Astrocyte of the cerebellum (primary cell): ENCODE data around the gene CRLF1.

Source experiments
- DNase-seq: peaks from one replicate; pipeline ENCODE4 v3.0.0-alpha.2; 2011; ENCODE audit warnings: low read depth
- H3K4me3 ChIP-seq: 2 replicates; pipeline ENCODE4 v1.5.1; 2011; ENCODE audit warnings: mild to moderate bottlenecking, low read depth, low read length, moderate library complexity
- in situ Hi-C: cut with HindIII; loops from 2 replicates; pipeline ENCODE4 v1.10.0; 2017; ENCODE audit warnings: low sequenced_read_pairs
- TF ChIP-seq, protein P1 (sequence below): IDR thresholded peaks from 2 replicates; pipeline ENCODE4 v1.5.1; 2012; ENCODE audit warnings: low read length, low read depth, moderate library complexity, mild to moderate bottlenecking; ENCODE audit errors: missing control alignments

Gene CRLF1

GRCh38 chr19:18580311-18580710 lies 26.3 kb downstream of the CRLF1 start:
- in situ Hi-C loops: loop anchor here (25.0 kb wide), 1 partner anchor 257 kb away; the partner anchor contains the start of gene UPF1
- DNase-seq: no peak
- no peak overlapping the region for H3K4me3 ChIP-seq
- TF ChIP-seq, protein P1, sequence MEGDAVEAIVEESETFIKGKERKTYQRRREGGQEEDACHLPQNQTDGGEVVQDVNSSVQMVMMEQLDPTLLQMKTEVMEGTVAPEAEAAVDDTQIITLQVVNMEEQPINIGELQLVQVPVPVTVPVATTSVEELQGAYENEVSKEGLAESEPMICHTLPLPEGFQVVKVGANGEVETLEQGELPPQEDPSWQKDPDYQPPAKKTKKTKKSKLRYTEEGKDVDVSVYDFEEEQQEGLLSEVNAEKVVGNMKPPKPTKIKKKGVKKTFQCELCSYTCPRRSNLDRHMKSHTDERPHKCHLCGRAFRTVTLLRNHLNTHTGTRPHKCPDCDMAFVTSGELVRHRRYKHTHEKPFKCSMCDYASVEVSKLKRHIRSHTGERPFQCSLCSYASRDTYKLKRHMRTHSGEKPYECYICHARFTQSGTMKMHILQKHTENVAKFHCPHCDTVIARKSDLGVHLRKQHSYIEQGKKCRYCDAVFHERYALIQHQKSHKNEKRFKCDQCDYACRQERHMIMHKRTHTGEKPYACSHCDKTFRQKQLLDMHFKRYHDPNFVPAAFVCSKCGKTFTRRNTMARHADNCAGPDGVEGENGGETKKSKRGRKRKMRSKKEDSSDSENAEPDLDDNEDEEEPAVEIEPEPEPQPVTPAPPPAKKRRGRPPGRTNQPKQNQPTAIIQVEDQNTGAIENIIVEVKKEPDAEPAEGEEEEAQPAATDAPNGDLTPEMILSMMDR: no peak

DNA sequence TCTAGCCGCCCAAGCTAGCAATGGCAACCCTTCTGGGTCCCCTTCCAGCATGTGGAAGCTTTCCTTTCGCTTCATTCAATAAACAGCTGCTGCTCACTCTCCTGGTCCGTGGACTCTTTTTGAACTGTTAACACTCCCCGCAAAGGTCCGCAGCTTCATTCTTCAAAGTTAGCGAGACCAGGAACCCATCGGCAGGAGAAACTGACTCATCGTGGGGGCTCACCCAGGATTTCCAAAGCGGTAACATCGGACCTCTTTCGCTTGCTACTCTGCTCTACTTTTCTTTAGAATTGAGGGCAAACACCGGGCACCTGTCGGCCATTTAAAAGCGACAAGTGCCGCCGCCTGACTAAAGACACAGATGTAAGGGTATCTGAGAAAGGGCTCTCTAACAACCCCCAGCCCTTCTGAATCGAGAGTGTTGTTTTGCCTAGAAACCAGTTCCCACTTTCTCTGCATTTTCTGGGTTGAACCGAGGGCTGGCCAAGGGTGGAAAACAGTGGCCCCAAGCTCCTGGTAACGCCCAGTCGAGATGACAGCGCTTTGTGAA lies 29.2 kb downstream of the CRLF1 start:
- in situ Hi-C loops: loop anchor here (25.0 kb wide), 1 partner anchor 260 kb away; the partner anchor contains the start of gene UPF1
- TF ChIP-seq, protein P1: no peak
- DNase-seq: no peak
- H3K4me3 ChIP-seq: no peak overlapping the region

- TF ChIP-seq, protein P1: no peak
- DNase-seq: no peak
- in situ Hi-C loops: loop anchor here (25.0 kb wide), 1 partner anchor 261 kb away; the partner anchor contains the start of gene UPF1
- no peak overlapping the region for H3K4me3 ChIP-seq
Observed at GRCh38 chr19:18576383-18576782, 30.2 kb downstream of the CRLF1 start.

GRCh38 chr19:18574691-18575291 lies 31.8 kb downstream of the CRLF1 start:
- in situ Hi-C loops: loop anchor here (25.0 kb wide), 1 partner anchor 263 kb away; the partner anchor contains the start of gene UPF1
- H3K4me3 ChIP-seq: no peak overlapping the region
- TF ChIP-seq, protein P1: no peak
- no peak for DNase-seq

DNA sequence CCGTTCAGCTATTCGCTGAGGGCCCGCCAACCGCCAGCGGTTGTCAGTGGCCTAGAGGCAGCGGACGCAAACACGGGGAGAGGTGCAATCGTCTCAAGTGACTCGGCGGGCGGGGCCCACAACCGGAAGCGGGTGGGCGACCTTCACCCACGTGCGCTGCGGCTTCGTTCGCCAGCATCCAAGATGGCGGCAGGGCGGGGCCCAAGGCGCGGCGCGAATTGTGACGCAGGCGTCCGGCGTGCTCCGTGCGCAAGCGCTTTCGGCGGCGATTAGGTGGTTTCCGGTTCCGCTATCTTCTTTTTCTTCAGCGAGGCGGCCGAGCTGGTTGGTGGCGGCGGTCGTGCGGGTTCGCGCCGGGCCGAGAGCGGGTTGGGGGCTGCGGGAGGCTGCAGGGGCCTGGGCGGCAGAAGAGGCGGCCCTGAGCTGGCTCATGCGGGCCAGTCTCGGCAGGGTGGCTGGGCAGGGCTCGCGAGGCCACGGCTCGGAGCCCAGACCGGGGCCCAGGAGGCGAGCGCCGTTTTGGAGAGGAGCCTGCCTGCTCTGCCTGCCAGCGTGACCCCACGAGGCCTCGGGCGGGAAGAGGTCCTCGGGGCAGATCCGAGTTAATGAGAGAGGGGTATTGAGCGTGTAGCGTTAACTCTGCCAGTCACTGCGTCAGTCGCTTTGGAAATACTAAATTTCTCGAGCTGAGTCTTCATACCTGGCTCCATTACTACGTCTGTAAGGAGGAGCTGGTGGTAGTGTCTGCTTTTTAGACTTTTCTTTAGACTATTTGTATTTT lies 34.8 kb downstream of the CRLF1 start, which contains the start of gene UBA52:
UBA52 (plus strand) TSS at position 294 of the 781 bp plus-strand sequence. CDS start 1,444 bp downstream, outside the sequence.
- peak; percentile 90 for DNase-seq
- H3K4me3 ChIP-seq: peak within 1 kb of the TSS; percentile 95
- in situ Hi-C loops: no loop called here
- TF ChIP-seq, protein P1: no peak

GRCh38 chr19:18568367-18568766 lies 38.2 kb downstream of the CRLF1 start:
- DNase-seq: no peak
- in situ Hi-C loops: no loop called here
- H3K4me3 ChIP-seq: no peak overlapping the region
- TF ChIP-seq, protein P1: no peak
